GM21619 (cell line): ENCODE data around the gene KLHL13.
"Not testable (repeated sequence)": the region's sequence is repeated elsewhere in the genome, so short reads cannot be mapped to it uniquely, and the experiment has no call there.

ENCODE experiments used
- ATAC-seq: cut with Tn5 transposase; IDR thresholded peaks from one replicate; pipeline ENCODE4 v1.9.1; 2021; ENCODE audit not compliant: unreplicated experiment

KLHL13 gene

GRCh38 chrX:118116713-118117550 lies at the start of gene KLHL13:
TSS of gene KLHL13 (minus strand) at chrX:118116810. CDS start at chrX:118028473, 88,337 bp downstream.
- no peak for ATAC-seq

- no peak for ATAC-seq
These were observed 47.5 kb upstream of the KLHL13 start for GRCh38 chrX:118164138-118164537.

GRCh38 chrX:118156953-118157608 lies 40.5 kb upstream of the KLHL13 start:
- ATAC-seq, result no peak

GRCh38 chrX:118156254-118156952 lies 39.8 kb upstream of the KLHL13 start:
- ATAC-seq, result no peak

GRCh38 chrX:118153270-118153669 lies 36.7 kb upstream of the KLHL13 start:
- ATAC-seq, result no peak

GRCh38 chrX:118152721-118153120 lies 36.1 kb upstream of the KLHL13 start:
- no peak for ATAC-seq

- ATAC-seq, result no peak
These were observed 32.1 kb upstream of the KLHL13 start for GRCh38 chrX:118148737-118149136.

GRCh38 chrX:118147771-118148170 lies 31.2 kb upstream of the KLHL13 start:
- ATAC-seq, result not testable (repeated sequence)

- no peak for ATAC-seq
These were observed 27.0 kb upstream of the KLHL13 start for GRCh38 chrX:118143578-118143977.

- no peak for ATAC-seq
These were observed 14.7 kb upstream of the KLHL13 start for GRCh38 chrX:118131336-118131735.

GRCh38 chrX:118129681-118130080 lies 13.1 kb upstream of the KLHL13 start:
- ATAC-seq, result no peak

GRCh38 chrX:118128724-118129123 lies 12.1 kb upstream of the KLHL13 start:
- ATAC-seq, result no peak

GRCh38 chrX:118126286-118126685 lies 9.7 kb upstream of the KLHL13 start:
- no peak for ATAC-seq

GRCh38 chrX:118124243-118124642 lies 7.6 kb upstream of the KLHL13 start:
- not testable (repeated sequence) for ATAC-seq

GRCh38 chrX:118117741-118118140 lies 1.1 kb upstream of the KLHL13 start:
- ATAC-seq, result no peak

GRCh38 chrX:118115953-118116712 lies 477 bp downstream of the KLHL13 start:
- ATAC-seq, result no peak

- ATAC-seq, result no peak
These were observed 1.6 kb downstream of the KLHL13 start for GRCh38 chrX:118114971-118115370.

- ATAC-seq, result no peak
These were observed 7.5 kb downstream of the KLHL13 start for GRCh38 chrX:118109065-118109464.

- no peak for ATAC-seq
These were observed 8.3 kb downstream of the KLHL13 start for GRCh38 chrX:118108304-118108703.

GRCh38 chrX:118100091-118100490 lies 16.5 kb downstream of the KLHL13 start:
- no peak for ATAC-seq

GRCh38 chrX:118088084-118088483 lies 28.5 kb downstream of the KLHL13 start:
- no peak for ATAC-seq
